COLO668 (cell line): ENCODE measurements around the gene PAQR4.
A peak's percentile ranks its signal among the peaks of the same experiment; 100 is the strongest.
"Not testable (repeated sequence)": the region's sequence is repeated elsewhere in the genome, so short reads cannot be mapped to it uniquely, and the experiment has no call there.

Experiments used
- DNase-seq: peaks from one replicate; lab custom pipeline; 2025; ENCODE audit not compliant: unreplicated experiment; lab: John Stamatoyannopoulos, UW

The PAQR4 gene

GRCh38 chr16:2942045-2942444, 27.1 kb upstream of the PAQR4 start:
- DNase-seq: no peak

DNA sequence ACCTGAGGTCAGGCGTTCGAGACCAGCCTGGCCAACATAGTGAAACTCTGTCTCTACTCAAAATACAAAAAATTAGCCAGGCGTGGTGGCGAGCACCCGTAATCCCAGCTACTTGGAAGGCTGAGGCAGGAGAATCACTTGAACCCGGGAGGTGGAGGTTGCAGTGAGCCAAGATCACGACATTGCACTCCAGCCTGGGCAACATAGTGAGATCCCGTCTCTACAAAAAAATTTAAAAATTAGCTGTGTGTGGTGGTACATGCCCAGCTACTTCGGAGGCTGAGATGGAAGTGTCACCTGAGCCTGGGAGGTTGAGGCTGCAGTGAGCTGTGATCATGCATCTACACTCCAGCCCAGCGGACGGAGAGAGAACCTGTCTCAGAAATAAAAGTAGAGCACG, 25.4 kb upstream of the PAQR4 start:
- not testable (repeated sequence) for DNase-seq

DNA sequence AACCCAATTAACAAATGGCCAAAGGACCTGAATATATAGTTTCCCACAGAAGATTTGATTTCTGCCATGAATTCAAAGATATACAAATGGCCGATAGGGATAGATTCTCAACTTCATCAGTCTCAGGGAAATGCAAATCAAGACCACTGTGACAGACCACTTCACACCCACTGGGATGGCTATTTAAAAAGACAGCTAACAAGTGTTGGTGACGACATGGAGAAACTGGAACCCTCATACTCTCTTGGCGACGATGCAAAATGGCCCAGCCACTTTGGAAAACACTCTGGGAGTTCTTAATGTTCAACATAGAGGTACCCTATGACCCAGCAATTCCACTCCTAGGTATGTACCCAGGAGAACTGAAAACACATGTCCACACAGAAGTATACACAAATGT, 22.5 kb upstream of the PAQR4 start:
- no peak for DNase-seq

- no peak for DNase-seq
These were observed 20.1 kb upstream of the PAQR4 start for GRCh38 chr16:2948807-2949704.

DNA sequence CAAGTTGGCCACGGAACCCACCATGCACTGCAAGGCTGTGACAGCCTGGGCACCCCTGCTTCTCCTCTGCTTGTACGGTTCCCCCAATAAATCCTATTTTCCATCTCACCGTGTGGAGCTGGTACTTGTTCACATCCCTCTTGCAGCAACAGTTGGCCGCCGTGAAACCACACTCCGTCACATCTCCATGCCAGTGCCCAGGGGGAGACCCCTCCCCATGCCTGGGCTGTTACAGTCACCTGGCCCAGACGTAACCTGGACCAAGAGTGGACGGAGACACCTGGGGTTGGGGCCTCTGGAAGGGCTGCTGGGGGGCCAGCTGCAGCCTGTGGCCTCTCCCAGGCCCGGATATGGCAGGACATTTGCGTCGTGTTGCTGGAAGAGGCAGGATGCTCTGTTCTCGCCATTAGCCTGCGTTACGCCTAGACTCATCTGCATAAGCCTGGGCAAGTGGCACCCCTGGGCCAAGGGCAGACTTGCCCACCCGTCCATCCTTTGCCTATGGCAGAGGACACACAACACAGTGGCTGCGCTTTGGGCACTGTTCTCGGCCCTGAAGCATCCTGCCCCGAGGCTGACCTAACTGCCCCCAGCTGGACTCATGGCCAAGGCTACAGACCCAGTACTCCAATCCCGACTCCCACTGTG, 19.3 kb upstream of the PAQR4 start:
- DNase-seq: no peak

- DNase-seq: no peak
These were observed 18.8 kb upstream of the PAQR4 start for GRCh38 chr16:2950353-2950724.

GRCh38 chr16:2950773-2951172, 18.4 kb upstream of the PAQR4 start:
- no peak for DNase-seq

GRCh38 chr16:2952679-2953078, 16.5 kb upstream of the PAQR4 start:
- DNase-seq: peak; percentile 92

DNA sequence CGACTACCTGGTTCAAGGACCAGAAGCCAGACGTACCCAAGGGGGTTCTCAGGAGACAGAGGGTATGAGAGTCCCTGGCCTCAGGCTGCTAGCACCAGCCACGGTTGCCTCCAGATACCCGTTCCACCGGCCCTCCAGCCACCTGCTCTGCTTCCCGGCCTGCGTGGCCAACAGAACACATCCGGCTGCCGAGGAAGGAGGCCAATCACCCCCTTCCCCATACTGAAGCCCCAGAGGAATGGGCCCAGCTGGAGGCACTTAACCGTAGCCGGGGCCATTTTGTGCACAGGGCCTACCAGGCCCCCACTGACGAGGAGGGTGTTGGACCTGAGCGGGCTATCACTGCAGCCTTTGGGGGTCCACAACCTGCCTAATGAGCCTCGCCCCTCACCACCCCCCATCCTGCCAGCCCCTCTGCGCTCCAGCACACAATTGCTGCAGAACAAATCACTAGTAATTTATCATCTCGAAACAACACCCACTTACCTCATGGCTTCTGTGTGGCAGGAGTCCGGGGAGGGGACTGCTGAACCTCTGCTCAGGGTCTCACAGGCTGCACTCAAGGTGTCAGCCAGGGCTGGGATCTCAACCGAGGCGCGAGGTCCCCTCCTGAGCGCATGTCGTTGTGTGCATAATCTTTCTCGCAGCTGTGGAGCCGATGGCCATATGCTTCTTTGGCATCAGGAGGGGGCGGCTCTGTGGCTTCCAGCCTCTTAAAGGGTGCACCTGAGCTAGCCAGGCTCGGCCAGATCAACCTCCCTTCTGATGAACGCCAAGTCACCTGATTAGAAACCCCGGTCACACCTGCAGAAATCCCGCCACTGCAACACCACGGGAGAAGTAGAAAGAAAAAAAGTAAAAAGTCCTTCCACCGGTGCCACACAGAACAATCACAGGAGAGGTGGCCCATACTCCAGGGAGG, 15.2 kb upstream of the PAQR4 start:
- peak; percentile 88 for DNase-seq

- DNase-seq: peak; percentile 91
These were observed 14.3 kb upstream of the PAQR4 start for GRCh38 chr16:2954656-2955381.

GRCh38 chr16:2955438-2955778, 13.7 kb upstream of the PAQR4 start:
- DNase-seq: peak; percentile 48

DNA sequence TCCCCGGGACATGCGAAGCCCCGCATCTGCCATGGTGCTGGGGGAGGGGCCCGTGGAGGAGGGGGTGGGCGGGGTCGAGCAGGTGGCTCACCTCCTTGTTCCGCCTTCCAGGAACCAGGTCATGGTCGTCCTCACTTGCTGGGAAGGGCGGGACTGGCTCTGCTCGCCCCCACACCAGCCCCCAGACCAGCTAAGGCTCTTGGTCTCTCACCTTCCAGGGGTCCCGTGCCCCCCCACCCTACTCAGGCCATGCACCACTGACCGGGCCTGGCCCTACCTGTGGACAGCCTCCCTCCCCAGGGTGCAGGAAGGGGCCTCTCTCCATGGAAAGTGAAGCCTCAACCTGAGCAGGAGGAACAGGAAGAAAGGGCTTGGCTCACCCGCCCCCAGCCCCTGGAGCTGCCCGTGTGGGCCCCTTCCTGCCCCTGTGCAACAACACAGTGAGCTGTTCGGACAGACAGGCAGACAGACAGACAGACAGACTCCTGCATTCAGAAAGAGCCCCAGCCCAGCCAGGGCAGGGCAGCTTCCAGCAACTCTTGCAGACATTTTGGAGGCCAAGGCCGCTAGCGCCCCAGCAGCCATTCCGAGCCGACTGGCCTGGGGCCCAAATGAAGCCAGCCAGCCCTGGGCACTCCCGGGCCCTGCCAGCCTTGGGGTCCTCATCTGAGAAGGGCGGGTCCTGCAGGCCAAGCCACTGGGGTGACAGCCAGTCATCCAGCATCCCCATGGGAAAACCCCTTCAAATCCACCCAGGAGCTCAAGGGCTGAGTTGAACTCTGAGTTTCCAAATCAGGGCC, 13.2 kb upstream of the PAQR4 start:
- DNase-seq: peak; percentile 48

GRCh38 chr16:2956579-2956956, 12.6 kb upstream of the PAQR4 start:
- DNase-seq: no peak

DNA sequence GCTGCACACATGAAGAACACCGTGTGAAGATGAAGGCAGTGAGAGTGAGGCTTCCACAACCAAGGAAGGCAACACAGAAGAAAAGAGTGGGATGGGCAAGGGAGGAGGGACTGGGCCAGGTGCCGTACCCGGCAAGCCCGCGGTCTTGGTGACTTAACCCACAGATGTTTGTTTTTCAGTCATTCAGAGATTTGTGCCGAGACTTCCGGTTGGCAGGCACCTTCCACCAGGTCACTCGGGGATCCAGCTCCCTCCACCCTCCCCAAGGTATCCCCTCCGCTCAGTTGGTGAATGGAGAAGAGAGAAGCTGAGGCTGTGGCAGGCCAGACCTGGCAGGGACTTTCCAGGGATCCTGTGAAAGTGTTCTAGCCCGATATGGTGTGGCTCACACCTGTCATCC, 9.9 kb upstream of the PAQR4 start:
- peak; percentile 27 for DNase-seq

DNA sequence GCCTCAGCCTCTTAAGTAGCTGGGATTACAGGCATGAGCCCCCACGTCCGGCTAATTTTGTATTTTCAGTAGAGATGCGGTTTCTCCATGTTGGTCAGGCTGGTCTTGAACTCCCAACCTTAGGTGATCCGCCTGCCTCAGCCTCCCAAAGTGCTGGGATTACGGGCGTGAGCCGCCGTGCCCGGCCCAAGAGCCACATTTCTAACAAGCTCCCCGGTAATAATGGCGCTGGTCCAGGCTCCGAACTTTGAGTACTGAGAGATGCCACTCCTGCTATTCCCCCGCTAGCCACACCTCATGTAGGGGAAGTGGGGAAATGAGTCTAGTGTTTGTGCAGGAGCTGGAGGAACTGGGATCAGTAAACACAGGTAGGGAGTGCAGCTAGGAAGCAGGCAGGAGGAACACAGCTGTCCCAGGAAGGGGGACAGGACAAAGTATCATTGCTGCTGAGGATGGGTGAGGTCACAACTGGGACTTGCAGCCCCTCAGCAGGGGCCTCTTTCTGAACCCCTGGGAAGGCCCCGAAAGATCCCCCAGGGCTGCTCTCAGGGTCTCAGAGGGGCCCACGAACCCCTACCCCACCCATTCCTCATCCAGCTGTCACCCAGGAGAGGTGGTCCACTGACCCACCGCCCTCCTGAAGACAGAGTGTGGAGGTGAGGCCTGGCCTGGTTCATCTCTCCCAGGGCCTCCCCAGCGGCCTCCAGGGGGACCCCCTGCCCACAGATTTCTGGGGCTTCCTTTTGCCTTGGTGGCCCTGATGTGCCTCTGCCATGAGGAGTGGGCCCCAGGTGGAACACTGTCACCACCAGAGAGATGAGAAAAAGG, 8.8 kb upstream of the PAQR4 start:
- DNase-seq: no peak

- DNase-seq: no peak
These were observed 6.6 kb upstream of the PAQR4 start for GRCh38 chr16:2962334-2963073.

DNA sequence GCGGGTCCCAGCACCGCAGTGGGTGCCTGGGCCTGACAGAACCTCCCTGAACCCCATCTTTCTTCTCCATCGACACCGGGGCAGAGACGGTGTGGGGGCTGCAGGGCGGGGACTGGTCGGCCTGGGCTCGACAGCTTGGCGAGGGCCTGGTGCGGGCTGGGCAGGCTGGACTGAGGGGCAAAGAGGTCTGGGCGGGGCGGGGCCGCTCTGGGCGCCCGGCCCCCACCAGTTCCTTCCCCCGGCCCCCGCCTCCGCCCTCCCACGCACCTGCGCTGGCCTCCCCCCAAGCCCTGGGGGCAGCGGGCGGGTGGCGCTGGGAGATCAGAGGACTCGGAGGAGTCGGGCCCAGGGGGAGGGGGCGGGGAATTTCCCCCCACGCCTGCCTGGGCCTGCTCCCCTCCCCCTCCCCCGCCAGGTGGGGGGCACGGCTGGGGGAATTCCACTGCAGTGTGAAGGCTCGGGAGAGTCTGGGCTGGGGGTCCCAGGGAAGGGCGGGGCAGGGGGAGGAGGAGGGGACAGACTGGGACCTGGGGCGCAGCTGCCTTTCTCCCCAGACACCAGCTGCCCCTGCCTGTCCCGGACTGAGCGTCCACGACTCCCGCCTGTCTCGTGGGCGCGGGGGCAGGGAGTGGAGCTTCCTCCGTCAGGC, 6.0 kb upstream of the PAQR4 start:
- peak; percentile 41 for DNase-seq
